Measurements from ENCODE around the gene DCAF16.

DNA sequence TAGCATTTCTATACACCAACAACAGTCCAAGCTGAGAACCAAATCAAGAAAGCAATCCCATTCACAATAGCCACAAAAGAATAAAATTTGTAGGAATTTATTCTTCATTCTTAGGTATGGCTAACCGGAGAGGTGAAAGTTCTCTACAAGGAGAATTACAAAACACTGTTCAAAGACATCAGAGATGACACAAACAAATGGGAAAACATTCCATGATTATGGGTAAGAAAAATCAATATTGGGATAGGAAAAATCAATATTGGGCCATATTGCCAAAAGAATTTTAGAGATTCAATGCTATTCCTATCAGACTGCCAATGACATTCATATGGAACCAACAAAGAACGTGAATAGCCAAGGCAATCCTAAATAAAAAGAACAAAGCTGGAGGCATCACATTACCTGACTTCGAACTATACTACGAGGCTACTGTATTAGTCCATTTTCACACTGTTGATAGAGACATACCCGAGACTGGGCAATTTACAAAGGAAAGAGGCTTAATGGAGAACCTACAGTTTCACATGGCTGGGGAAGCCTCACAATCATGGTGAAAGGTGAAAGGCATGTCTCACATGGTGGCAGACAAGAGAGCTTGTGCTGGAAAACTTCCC, 49.3 kb upstream of the DCAF16 start:
- TF ChIP-seq, protein P1, sequence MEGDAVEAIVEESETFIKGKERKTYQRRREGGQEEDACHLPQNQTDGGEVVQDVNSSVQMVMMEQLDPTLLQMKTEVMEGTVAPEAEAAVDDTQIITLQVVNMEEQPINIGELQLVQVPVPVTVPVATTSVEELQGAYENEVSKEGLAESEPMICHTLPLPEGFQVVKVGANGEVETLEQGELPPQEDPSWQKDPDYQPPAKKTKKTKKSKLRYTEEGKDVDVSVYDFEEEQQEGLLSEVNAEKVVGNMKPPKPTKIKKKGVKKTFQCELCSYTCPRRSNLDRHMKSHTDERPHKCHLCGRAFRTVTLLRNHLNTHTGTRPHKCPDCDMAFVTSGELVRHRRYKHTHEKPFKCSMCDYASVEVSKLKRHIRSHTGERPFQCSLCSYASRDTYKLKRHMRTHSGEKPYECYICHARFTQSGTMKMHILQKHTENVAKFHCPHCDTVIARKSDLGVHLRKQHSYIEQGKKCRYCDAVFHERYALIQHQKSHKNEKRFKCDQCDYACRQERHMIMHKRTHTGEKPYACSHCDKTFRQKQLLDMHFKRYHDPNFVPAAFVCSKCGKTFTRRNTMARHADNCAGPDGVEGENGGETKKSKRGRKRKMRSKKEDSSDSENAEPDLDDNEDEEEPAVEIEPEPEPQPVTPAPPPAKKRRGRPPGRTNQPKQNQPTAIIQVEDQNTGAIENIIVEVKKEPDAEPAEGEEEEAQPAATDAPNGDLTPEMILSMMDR (IDR thresholded peaks at IDR 0.05): no peak
- TF ChIP-seq ZFX (IDR thresholded peaks at IDR 0.05; ENCODE audit: borderline replicate concordance): no peak

Measured in 22Rv1 (cell line).